Right lung (tissue), 5 donors: Measurements from ENCODE around the gene MEGF6. TPM values are rescaled to one million over a fixed set of nuclear protein-coding genes. Genes with fewer than 3 reads are reported as not detected.

Experiments
- DNase-seq, 2 donors: peaks; one replicate each; pipeline ENCODE4 v3.0.0-alpha.2; 2013
- polyA plus RNA-seq, 5 donors: library from polyadenylated mRNA; unstranded; fragments of 120-200 nt; gene quantifications; one replicate each; pipeline versions ENCODE4 v1.2.1 to v1.2.3, GENCODE V29; 2013; ENCODE audit warnings: inconsistent platforms in 1 of 5, low replicate concordance in 1 of 5; ENCODE audit not compliant: insufficient read length in 5 of 5, insufficient read depth in 1 of 5

The MEGF6 gene
- polyA plus RNA-seq, 5 donors, result 36.1 to 64.5 (median 50.8) TPM

DNA sequence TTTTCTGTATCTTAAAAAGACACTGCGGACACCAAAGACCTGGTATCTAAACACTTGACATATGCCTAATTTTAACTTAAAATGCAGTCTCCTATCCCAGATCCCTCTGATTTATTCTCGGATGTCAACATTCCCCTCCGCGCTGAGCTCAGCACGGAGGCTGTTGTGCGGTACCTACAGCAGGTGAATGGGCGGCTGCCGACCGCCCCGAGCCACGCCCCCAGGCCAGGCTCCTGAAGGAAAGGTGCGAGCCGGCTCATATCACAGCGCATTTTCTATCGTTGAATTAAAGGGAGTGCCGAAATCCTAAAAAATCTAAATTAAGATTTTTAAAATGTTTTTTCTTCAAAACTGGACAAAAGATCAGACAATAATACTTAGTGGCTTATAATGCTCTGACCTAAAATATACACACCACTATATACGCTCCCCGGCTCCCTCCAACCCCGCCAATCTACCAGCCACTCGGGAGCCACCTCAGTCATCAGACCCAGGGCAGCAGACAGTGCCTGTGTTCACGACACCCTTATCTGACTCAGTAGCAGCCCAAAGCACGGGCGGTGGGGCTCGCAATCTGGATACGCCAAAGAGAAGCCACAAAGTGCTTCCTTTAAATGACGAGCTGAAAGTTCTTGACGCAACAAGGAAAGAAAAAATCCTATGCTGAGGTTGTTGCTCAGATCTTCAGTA lies 34.5 kb upstream of the MEGF6 start:
- no peak for DNase-seq

DNA sequence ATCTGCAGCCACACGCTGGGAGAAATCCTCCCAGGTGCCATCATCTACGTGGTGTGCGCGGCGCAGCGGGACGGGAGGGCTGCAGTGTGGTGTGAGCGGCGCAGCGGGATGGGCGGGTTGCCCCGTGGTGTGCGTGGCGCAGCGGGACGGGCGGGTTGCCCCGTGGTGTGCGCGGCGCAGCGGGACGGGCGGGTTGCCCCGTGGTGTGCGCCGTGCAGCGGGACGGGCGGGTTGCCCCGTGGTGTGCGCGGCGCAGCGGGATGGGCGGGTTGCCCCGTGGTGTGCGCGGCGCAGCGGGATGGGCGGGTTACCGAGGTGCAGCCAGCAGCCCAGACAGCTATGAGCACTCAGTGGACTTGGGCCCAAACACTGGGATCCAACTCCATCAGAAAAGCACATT lies 33.9 kb upstream of the MEGF6 start:
- no peak for DNase-seq

DNA sequence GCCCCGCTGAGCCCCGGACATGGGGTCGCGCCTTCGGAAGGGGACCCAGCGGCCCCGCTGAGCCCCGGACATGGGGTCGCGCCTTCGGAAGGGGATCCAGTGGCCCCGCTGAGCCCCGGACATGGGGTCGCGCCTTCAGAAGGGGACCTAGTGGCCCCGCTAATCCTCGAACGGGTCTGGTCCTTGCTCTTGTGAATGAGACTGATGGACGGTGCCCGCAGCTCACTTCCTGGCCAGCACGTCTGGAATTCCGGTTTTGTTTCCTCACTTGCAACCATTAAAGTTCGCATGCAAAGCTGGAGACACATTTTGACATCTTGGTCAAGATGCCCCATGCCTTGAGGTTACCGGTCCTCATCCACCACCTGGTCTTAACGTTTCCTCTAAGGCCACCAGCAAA lies 33.0 kb upstream of the MEGF6 start:
- DNase-seq, result no peak

DNA sequence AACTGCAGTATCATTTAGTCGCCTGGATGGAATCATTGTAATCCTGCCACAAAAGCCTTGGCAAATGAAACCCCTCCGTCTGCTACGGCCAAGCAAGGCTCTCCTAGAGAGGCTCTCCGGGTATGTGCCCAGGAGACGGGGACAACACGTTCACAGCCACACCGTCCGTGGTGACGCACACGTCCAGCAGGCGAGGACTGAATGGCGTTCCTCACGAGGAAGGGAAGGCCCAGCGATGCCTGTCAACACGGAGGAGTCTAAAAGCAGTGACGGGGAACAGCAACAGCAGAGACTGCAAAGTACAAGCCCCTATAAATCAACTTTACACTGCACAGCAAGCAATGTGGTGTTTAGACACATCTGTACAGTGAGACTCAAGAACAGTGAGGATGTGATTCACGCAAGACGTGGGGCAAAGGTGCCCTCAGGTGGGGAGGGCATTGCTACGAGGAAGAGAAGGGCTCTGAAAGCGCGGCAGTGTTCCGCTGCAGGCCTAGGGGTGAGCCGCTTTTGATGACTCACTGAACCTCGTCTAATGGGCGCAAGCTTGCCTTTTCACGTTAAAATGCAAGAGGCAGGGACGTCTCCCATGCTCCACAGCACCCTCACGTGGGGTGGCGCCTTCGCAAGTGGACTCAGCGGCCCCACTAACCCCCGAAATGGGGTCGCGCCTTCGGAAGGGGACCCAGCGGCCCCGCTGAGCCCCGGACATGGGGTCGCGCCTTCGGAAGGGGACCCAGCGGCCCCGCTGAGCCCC lies 31.8 kb upstream of the MEGF6 start:
- DNase-seq, result no peak

DNA sequence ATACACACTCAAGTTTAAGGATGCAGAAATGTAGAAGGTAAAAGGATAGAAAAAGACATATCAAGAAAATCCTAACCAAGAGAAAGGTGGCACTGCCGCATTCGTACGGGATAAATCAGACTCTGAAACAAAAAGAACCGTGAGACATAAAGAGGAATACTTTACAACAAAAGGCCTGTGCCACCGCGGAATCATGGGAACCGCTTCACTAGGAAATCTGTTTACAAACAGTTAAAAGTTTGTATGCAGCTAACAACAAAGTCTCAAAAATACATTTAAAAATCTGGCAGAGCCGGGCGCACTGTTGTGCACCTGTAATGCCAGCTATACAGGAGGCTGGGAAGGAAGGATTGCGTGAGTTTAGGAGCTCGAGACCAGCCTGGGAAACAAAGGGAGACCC lies 30.5 kb upstream of the MEGF6 start:
- DNase-seq, result no peak

DNA sequence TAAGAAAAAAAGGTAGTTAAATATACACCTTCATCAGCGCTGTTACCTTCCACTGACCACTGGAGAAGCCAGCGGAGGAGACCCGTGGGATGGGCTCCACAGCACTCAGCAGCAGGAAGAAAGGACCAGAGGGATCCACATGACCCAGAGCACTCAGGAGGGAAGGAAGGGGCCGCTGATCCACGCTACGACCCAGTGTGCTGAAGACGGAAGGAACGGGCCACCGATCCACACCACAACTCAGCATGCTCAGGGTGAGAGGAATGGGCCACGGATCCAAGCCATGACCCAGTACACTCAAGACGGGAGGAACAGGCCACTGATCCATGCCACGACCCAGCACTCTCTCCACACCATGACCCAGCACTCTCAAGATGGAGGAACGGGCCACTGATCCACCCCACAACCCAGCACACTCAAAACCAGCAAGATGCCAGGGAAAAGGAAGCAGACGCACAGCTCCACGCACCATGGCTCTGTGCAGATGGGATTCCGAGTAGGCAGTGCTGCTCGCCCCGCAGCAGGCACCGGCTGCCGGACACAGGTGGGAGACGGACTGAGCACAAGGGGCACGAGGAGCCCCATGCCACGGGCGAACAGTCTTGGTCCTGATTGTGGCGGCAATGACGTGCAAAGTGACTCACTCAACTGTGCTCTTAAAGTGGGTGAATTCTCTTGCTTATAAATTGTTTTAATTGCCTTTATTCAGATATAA lies 29.9 kb upstream of the MEGF6 start:
- no peak for DNase-seq

DNA sequence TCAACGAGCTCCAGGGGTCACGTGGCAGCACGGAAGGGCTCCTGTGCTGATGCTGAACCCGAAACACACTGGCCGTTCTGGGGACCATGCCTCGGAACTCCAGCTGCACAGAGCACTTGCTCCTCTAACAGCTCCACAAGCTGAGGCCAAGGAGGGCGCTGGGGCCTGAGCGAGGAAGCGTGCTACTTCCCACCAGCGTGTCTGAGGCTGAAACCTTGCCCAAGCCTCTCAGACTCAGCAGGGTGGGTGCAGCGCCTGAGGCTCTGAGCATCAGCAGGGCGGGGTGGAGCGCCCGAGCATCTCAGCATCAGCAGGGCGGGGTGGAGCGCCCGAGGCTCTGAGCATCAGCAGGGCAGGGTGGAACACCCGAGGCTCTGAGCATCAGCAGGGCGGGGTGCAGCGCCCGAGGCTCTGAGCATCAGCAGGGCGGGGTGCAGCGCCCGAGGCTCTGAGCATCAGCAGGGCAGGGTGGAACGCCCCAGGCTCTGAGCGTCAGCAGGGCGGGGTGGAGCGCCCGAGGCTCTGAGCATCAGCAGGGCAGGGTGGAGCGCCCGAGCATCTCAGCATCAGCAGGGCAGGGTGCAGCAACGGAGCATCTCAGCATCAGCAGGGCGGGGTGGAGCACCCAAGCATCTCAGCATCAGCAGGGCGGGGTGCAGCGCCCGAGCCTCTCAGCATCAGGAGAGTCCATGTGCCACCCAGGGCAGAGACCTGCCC lies 29.0 kb upstream of the MEGF6 start:
- DNase-seq, result no peak

DNA sequence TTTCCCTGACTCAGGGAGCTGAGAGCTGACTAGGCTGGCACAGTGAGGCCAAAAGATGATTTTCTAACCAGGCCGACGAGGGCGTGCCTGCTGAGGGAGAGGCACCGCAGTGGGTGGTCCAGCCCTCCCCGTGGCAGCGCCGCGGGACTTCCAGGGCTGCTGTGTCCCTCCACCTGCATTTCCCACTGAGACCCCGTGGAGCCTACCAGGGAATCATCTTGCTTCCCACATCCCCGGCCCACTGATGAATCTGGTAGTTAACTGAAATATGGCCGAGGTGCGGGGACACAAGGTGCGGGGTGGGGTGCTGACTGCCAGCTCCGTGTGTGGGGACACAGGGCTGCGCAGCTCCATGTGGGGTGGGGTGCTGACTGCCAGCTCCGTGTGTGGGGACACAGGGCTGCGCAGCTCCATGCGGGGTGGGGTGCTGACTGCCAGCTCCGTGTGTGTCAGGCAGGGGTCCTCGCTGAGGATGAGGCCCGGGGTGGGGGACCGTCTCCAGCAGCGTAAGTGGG lies 28.1 kb upstream of the MEGF6 start:
- no peak for DNase-seq

DNA sequence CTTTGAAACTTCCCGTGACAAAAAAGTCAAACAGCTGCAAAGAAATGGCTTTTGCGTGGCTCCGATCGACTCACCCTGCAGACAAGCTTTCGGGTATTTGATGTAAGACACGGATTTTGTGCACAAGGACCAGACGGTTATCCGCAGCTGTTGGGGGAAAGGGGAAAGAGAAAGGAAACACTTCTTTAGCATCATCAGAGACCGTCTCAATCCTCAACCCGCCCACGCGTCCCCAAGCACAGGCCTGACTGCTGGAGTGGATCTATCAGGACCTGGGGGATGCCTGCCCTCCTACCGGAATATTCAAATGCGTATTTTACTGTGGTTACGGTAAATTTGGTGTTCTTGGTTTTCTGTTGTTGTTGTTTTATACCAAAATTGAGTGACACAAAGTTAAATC lies 27.4 kb upstream of the MEGF6 start:
- no peak for DNase-seq

DNA sequence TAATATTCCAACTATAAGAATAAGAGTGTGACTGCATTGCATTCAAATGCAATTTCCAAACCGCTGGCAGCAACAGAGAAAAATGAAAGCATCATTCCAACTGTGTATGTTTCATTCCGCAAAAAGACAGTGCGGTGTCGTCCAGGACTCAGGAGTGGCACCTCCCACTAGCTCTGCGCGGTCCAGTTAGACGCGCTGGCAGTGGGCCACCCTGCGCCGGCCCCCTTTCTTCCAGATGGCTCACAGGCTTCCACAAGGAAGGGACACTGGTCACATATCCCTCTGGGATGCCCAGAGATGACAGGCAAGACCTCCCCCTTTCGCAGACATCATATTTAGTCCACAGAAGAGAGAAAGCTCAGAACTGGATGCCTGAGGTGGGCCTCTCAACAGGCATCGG lies 26.7 kb upstream of the MEGF6 start:
- no peak for DNase-seq

DNA sequence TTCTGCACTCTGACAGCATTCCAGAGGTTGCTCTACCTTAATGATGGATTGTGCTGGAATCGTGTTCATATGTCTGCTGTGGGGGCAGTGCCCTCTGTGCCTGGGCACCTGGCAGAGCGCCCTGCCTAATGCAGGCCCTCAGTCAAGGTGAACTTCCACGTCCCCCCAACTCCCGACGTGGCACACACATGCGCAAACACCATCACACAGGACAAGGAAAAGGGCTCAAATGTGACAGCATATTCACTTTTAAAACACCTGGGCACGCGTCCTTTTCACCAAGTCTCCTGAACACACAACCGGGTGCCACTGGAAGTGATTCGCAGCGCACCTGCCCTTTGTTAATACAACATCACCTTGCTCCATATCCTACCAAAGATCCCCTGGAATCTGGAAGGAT lies 25.2 kb upstream of the MEGF6 start:
- DNase-seq, result no peak

DNA sequence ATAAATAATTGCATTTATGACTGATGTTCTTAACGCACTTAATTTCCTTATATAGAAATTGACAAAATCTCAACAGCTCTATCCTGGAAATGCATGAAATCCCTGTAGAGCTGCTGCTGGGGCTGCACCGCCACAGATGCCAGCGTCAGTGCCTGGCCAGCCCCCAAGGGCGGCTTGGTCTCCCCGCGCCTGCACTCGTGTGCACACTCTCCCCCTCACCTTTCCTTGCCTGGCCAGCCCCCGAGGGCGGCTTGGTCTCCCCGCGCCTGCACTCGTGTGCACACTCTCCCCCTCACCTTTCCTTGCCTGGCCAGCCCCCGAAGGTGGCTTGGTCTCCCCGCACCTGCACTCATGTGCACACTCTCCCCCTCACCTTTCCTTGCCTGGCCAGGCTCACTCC lies 24.8 kb upstream of the MEGF6 start:
- DNase-seq, result no peak

DNA sequence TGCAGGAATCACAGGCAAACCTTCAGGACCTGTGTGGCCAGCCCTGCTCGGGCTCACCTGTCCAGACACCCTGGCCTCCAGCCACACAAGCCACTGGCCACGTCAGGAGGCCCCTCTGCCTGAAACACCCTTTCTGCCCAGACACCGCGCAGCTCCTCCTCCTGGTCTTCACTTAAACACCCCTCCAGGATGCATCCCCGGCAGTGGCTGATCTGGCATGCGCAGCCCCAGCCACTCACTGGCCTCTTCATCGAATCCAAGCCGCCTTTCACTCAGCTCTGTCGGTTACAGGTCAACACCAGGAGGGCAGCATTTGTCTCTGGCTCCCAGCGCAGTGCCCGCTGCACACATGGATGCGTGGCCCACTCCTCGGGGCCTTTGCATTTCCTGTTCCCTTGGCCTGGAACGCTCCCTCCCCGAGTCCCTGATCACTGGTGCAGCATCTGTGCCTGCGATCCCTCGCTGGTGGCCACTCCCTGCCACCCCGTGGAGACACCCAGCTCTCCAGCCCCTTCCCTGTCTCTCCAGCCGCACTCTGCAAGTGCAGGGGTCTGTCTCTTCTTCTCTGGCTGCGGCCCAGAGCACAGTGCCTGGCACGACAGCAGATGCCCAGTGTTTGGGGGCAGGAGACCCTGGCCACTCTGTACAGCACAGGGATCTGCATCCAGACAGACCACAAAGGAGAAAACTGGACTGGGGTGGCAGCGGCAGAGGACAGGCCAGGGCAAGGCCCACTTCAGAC lies 22.9 kb upstream of the MEGF6 start:
- no peak for DNase-seq

DNA sequence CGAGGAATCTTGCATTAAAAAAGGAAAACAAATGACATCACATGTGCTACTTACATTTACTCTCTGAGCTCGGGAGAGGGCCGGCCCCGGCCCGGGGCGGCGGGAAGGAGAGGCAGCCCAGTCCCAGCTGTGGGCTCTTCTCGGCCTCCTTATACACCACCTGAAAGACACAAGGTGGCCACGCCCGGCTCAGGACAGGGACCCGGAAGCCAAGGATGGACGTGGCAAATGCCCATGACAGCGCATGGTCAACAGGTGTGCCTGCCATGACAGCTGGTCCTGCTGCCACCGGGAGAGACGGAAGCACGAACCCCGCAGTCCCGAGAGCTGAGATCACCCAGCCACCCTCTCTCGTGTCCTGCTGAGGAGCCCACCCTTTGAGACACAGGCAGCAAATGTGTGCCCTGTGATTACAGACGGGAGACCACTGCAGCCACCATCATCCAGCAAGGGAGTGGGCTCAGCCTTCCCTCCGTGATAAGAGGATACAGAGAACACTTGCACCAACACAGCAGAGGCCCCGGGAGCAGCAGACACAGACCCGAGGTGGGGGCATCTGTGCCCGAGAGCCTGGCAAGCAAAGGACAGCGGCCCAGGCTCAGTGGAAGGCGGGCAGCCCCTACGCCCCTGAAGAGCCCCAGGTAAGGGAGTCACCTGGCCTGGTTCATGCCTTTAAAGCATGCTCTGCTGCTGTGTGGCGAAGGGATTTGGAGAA lies 22.2 kb upstream of the MEGF6 start:
- no peak for DNase-seq

DNA sequence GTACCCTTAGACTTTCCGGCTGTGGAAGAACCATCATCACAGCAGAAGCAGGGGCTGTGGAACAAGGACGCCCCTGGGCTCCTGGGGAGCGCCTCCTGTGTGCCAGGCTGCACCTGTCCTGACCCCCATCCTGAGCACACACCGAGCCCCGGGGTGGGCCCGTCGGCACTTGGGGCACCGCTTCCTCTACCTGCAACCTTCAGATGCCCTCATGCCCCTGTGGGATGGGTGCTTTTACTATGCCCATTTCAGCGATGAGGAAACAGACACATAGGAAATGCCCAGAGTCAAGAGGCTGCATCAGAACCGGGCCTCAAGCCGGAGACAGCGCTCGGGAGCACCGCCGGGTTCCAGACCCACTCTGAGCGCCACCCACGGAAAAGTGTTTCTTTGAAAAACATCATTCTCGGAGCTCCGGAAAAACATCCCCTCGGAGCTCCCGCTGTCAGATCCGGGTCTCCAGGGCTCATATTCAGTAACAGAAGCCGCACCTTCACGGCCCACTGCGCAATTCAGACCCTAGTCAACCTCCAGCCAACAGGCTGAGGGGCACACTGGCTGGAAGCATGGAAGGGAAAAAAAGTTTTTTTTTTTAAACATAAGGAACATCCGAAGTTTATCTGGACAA lies 21.5 kb upstream of the MEGF6 start:
- no peak for DNase-seq

DNA sequence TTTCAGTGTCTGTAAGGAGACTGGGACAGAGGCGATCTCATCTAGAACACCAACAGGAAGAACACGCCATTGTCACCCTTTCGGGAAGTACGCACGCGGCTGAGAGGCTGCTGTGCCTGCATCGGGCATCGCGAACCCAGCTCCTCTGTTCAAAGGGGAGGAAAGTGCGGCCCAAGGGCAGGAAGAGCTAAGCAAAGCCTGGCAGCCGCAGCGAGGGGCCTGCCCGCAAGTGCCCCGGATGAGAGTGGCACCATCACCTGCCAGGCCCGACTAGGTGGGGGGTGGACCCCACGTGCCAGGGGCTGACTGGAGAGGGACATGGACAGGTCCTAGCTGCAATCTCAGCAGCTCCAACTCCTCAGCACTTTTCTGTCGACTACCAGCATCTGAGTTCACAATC lies 21.0 kb upstream of the MEGF6 start:
- no peak for DNase-seq

DNA sequence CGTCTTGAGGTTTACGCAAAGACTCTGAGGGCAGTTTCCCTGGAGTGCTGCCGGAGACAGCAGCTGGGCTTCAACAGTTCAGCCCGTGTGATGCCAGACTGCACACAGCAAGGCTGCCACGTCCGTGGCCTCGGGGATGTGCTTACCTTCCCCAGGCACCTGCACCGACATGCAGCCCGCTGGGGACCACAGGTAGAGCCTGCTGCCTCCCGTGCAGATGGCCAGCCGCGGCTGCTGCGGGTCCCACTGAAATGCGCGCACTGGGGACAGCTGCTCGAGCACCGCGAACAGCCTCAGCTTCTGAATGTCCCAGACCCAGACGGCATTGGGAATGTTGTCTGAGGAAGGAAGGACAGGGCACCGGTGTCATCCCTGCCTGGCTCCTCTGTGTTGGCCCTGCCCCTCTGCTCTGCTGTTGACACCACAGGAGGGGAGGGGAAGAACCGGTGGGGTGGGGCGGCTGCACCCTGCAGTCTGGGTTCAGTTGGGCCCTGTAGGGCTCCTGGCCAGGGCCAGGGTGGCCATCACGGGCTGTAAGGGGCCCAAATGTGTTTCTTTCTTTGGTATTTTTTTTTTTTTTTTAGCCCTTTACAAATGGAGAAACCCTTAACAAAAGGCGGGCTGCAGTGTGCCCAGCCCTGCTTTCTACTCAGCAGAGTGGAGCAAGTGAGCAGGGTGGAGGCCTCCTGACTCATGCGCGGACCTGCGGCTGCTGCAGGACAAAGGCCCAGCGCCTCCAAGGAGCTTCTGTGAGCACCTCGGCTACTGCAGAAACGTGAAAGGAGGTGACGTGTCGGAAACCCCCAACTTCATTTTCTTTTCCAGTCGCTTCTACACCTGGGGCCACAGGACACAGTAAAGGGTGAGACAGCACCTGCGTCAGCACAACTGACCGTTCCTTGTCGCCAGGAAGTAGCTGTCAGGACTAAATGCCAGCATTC lies 20.3 kb upstream of the MEGF6 start:
- DNase-seq, result no peak

DNA sequence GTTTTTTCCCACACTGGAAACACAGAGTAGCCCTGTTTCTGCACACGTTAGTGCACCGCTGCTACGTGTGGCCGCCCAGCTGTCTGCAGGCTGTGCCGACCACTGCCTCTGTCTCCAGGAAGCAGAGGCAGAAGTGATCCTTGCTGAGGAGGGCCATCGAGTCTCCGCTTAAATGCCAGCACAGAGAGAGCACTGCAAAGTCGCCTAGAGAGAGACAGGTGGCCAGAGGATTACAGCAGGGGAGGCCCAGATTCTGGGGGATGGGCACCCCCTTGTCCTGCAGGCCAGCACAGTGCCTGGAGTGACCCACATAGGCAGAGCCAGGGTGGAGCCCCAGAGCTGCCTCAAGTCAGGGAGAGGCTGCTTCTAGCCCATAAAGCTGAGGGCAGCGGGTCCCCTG lies 19.6 kb upstream of the MEGF6 start:
- DNase-seq, result no peak

DNA sequence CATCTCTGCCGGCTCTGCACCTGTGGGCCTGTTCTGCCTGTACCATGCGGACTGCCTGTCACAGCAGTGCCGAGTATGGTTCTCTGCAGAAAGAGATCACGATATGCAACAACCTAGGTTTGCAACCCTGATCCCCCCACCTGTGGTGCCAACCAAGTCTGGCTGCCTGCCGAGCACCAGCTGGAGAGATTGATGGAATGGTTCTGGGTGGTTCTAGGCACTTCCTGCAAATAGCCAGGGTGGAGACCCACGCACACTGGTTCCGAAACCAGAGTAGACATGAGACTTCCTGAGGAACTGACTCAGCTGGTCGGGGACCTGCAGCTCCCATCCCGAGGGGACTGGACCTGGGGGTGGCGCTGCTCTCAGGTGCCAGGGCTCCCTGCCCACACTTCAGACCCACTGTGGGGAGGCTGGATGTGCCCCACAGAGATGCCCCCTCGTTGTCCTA lies 18.9 kb upstream of the MEGF6 start:
- no peak for DNase-seq
